Tibial nerve (tissue), 4 donors: ENCODE data around the gene KCNJ6. TPM values are rescaled to one million over a fixed set of nuclear protein-coding genes. Genes with fewer than 3 reads are reported as not detected.

Experiments
- DNase-seq, 2 donors: peaks; one replicate each; pipeline ENCODE4 v3.0.0-alpha.2; 2019; ENCODE audit warnings: low spot score in 2 of 2
- H3K27ac ChIP-seq, 4 donors: fragments of 200-600 bp; sonication (generic) in 3 of 4; one replicate each; pipeline ENCODE4 v1.5.1; 2017 to 2019; ENCODE audit warnings: mild to moderate bottlenecking in 1 of 4
- H3K27me3 ChIP-seq, 2 donors: fragments of 200-600 bp; sonication (generic) in 1 of 2; one replicate each; pipeline versions ENCODE4 v1.5.1 to v1.6.0; 2017 to 2019
- H3K36me3 ChIP-seq, 3 donors: fragments of 200-600 bp; sonication (generic); one replicate each; pipeline ENCODE4 v1.5.1; 2018 to 2019
- H3K4me1 ChIP-seq, 4 donors: fragments of 200-600 bp; sonication (generic) in 3 of 4; one replicate each; pipeline ENCODE4 v1.5.1; 2017 to 2019
- H3K4me3 ChIP-seq, 4 donors: fragments of 200-600 bp; sonication (generic) in 3 of 4; one replicate each; pipeline ENCODE4 v1.5.1; 2017 to 2019; ENCODE audit warnings: mild to moderate bottlenecking in 1 of 4, moderate library complexity in 1 of 4
- H3K9me3 ChIP-seq, 4 donors: fragments of 200-600 bp; sonication (generic) in 3 of 4; one replicate each; pipeline ENCODE4 v1.5.1; 2017 to 2019
- EP300 ChIP-seq, 2 donors: sonication (generic); formaldehyde crosslinking; IDR thresholded peaks; one replicate each; pipeline ENCODE4 v1.6.1; 2017; ENCODE audit warnings: antibody characterized with exemption in 2 of 2, mild to moderate bottlenecking in 1 of 2
- POLR2A ChIP-seq, 2 donors: fragments of 450-650 bp; IDR thresholded peaks; one replicate each; pipeline ENCODE4 v1.6.1; 2017; ENCODE audit warnings: antibody characterized with exemption in 2 of 2, mild to moderate bottlenecking in 2 of 2, moderate library complexity in 2 of 2
- WGBS, 2 donors: methylation state at CpG; one replicate each; pipeline ENCODE4 v1.1.5; 2018; 5-methylcytosine and 5-hydroxymethylcytosine counted together
- total RNA-seq, 4 donors: library from RNA; depleted of rRNA; stranded (reverse); fragments of >200 nt; gene quantifications; one replicate each; pipeline ENCODE4 v1.1.0, GENCODE V29; 2016
- TF ChIP-seq, protein P1 (sequence below), 5 experiments: fragments of 200-600 bp in 3 of 5; fragments of 450-650 bp in 2 of 5; sonication (generic) in 3 of 5; IDR thresholded peaks; one replicate each; pipeline ENCODE4 v1.5.1; 2016 to 2019; ENCODE audit warnings: antibody characterized with exemption in 5 of 5, mild to moderate bottlenecking in 3 of 5, moderate library complexity in 2 of 5

KCNJ6 gene
- total RNA-seq, 4 donors from 2014 or later, result not detected

DNA sequence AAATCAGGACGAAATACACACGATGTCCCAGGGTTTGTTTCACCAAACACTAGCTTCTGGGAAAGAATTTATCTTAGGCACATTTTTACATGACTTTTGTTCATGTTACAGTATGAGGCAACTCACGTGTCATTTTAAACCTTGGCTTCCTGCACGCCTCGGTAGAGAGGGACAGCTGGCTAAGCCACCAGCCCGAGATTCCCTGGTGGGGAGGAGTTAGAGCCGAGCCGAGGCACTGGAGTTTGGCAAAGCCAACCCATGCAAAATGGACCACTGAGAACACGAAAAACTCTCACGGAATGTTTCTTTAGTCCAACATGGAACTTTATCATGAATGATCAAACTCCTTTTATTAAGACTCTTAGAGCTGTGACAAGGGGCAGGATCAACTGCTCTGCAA lies 309.7 kb downstream of the KCNJ6 start:
- TF ChIP-seq, protein P1, sequence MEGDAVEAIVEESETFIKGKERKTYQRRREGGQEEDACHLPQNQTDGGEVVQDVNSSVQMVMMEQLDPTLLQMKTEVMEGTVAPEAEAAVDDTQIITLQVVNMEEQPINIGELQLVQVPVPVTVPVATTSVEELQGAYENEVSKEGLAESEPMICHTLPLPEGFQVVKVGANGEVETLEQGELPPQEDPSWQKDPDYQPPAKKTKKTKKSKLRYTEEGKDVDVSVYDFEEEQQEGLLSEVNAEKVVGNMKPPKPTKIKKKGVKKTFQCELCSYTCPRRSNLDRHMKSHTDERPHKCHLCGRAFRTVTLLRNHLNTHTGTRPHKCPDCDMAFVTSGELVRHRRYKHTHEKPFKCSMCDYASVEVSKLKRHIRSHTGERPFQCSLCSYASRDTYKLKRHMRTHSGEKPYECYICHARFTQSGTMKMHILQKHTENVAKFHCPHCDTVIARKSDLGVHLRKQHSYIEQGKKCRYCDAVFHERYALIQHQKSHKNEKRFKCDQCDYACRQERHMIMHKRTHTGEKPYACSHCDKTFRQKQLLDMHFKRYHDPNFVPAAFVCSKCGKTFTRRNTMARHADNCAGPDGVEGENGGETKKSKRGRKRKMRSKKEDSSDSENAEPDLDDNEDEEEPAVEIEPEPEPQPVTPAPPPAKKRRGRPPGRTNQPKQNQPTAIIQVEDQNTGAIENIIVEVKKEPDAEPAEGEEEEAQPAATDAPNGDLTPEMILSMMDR (IDR thresholded peaks at IDR 0.05), result no peak
- TF ChIP-seq POLR2A (IDR thresholded peaks at IDR 0.05), result no peak
- TF ChIP-seq EP300 (IDR thresholded peaks at IDR 0.05), result no peak
- Histone ChIP-seq H3K27me3 (no peaks in the 10 kb centered on the region), H3K4me3 (no peak overlapping the region), H3K9me3 (no peaks in the 10 kb centered on the region), H3K27ac (no peak overlapping the region), H3K4me1 (no peaks in the 10 kb centered on the region), H3K36me3 (no peaks in the 10 kb centered on the region)
- no peak for DNase-seq
- WGBS, 2 donors, result 88 to 89% methylated on average over 10 of the region's 10 CpGs

DNA sequence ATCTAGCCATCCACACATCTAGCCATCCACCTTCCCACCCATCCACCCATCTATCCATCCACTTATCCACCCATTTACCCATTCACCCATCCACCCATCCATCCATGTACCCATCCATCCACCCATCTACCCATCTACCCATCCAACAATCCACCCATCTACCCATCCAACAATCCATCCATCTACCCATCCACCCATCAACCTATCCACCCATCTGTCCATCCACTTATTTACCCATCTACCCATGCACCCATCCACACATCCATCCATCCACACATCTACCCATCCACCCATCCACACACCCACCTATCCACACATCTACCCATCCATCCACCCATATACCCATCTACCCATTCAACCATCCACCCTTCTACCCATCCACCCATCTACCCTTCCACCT lies 311.3 kb downstream of the KCNJ6 start:
- no peaks in the 10 kb centered on the region for H3K27me3 ChIP-seq
- no peaks in the 10 kb centered on the region for H3K4me1 ChIP-seq
- TF ChIP-seq, protein P1 (IDR thresholded peaks at IDR 0.05), result no peak
- TF ChIP-seq EP300 (IDR thresholded peaks at IDR 0.05), result no peak
- TF ChIP-seq POLR2A (IDR thresholded peaks at IDR 0.05), result no peak
- H3K4me3 ChIP-seq, result no peak overlapping the region
- H3K27ac ChIP-seq, result no peak overlapping the region
- no peaks in the 10 kb centered on the region for H3K9me3 ChIP-seq
- DNase-seq, result no peak
- H3K36me3 ChIP-seq, result no peaks in the 10 kb centered on the region

DNA sequence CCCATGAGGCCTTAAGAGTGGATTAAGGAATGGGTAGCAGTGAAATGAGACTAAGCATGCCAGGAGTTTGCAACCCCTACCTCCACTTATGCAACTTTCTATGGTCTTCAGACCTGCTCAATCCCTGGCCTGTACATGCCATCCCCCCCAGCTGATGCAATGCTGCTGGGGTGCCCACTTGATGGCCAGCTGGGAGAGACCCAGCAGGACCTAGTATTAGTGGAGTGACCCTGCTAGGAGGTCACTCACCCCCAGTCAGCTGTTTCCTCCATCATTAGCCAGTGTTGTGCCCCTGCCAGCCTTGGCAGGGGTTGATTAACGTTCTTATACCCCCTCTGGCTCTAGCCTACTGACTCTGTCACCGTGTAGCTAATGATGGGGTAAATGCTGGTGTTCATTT lies 313.1 kb downstream of the KCNJ6 start:
- Histone ChIP-seq H3K4me3 (no peak overlapping the region), H3K4me1 (no peaks in the 10 kb centered on the region), H3K36me3 (no peaks in the 10 kb centered on the region), H3K27me3 (no peaks in the 10 kb centered on the region), H3K27ac (no peak overlapping the region), H3K9me3 (no peaks in the 10 kb centered on the region)
- no peak for DNase-seq
- no peak for TF ChIP-seq POLR2A (IDR thresholded peaks at IDR 0.05)
- TF ChIP-seq, protein P1 (IDR thresholded peaks at IDR 0.05), result no peak
- TF ChIP-seq EP300 (IDR thresholded peaks at IDR 0.05), result no peak
- WGBS, 2 donors, result 69 to 70% methylated on average over 2 of the region's 2 CpGs

DNA sequence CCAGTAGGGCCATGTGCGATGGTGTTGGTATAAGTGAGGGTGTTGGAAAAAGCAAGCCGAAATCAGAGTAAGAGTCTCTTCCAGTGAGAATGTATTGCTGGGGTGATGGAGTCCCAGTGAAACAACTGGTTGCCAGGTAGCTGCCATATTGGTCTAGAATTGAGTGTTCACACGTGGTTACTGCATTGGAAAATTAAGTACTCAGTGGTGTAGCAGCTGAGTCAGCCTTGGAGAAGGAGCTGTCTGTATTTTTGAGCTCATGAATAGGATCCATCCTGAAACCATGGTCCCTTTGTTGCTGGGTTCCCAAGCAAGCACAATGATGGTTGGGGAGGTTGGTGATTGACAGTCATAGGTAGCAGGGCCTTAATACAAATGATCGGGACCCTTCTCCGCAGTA lies 314.3 kb downstream of the KCNJ6 start:
- H3K4me3 ChIP-seq, result no peak overlapping the region
- 85 to 89% methylated on average over 5 of the region's 5 CpGs for WGBS, 2 donors

DNA sequence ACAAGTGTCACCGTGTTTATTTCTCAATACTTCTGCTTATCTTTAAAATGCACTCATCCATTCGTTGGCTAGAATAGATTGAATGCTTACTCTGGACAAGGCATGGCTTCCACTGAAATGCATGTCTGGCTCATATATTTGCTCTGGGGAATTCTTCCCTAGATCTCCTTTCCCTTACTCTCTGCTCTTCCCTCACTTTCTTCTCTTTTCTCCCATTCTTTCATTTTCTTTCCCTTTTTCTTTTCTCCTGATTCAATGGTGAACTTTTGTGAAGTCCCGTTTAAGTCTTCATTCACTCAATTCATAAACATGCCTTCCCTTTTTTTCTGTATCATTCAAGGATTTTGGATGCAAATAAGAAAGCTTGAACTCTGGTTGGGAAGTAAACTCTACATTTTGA lies 315.2 kb downstream of the KCNJ6 start:
- TF ChIP-seq, protein P1 (IDR thresholded peaks at IDR 0.05), result no peak
- TF ChIP-seq POLR2A (IDR thresholded peaks at IDR 0.05) (no peak), EP300 (IDR thresholded peaks at IDR 0.05) (no peak)
- Histone ChIP-seq H3K36me3 (no peaks in the 10 kb centered on the region), H3K9me3 (no peaks in the 10 kb centered on the region), H3K4me1 (no peaks in the 10 kb centered on the region), H3K27ac (no peak overlapping the region), H3K4me3 (no peak overlapping the region), H3K27me3 (no peaks in the 10 kb centered on the region)
- 89 to 93% methylated on average over 3 of the region's 3 CpGs for WGBS, 2 donors
- no peak for DNase-seq

More for the DNA sequence above, 314.3 kb downstream of the KCNJ6 start:
- TF ChIP-seq EP300 (IDR thresholded peaks at IDR 0.05) (no peak), POLR2A (IDR thresholded peaks at IDR 0.05) (no peak)
- TF ChIP-seq, protein P1 (IDR thresholded peaks at IDR 0.05), result no peak
- no peaks in the 10 kb centered on the region for H3K27me3 ChIP-seq
- no peak for DNase-seq
- no peak overlapping the region for H3K27ac ChIP-seq
- no peaks in the 10 kb centered on the region for H3K36me3 ChIP-seq
- H3K9me3 ChIP-seq, result no peaks in the 10 kb centered on the region
- H3K4me1 ChIP-seq, result no peaks in the 10 kb centered on the region
